ENCODE measurements around the gene SH3D21.

SH3D21 gene

GRCh38 chr1:36301220-36301619 lies 4.9 kb upstream of the SH3D21 start:
- no peak overlapping the region for H3K4me3 ChIP-seq (ENCODE audit: low read depth, low read length)
- TF ChIP-seq, protein P1, sequence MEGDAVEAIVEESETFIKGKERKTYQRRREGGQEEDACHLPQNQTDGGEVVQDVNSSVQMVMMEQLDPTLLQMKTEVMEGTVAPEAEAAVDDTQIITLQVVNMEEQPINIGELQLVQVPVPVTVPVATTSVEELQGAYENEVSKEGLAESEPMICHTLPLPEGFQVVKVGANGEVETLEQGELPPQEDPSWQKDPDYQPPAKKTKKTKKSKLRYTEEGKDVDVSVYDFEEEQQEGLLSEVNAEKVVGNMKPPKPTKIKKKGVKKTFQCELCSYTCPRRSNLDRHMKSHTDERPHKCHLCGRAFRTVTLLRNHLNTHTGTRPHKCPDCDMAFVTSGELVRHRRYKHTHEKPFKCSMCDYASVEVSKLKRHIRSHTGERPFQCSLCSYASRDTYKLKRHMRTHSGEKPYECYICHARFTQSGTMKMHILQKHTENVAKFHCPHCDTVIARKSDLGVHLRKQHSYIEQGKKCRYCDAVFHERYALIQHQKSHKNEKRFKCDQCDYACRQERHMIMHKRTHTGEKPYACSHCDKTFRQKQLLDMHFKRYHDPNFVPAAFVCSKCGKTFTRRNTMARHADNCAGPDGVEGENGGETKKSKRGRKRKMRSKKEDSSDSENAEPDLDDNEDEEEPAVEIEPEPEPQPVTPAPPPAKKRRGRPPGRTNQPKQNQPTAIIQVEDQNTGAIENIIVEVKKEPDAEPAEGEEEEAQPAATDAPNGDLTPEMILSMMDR (IDR thresholded peaks at IDR 0.05; ENCODE audit: control insufficient read depth, extremely low read depth, insufficient read depth) = no peak
- DNase-seq (ENCODE audit: low read depth) = no peak

DNA sequence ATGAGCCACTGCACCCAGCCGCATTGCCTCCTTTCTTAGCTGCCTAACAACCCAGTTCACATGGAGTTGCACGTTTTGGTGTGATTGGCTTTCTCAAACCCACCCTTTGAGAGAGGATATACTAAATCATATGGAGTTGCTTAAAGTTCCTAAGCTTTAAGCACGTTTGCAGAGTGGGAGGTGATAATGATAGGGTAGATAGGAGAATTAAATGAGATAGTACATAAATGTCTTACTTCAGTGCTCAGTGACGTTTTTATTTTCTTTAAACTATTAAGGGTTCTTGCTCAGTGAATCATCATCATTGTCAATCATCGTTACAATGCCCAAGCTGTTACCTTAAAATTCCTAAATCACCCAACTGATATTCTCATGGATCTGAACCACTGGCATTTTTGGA lies 2.9 kb upstream of the SH3D21 start:
- no peak for DNase-seq (ENCODE audit: low read depth)
- TF ChIP-seq, protein P1 (IDR thresholded peaks at IDR 0.05; ENCODE audit: control insufficient read depth, extremely low read depth, insufficient read depth) = no peak
- no peak overlapping the region for H3K4me3 ChIP-seq (ENCODE audit: low read depth, low read length)

DNA sequence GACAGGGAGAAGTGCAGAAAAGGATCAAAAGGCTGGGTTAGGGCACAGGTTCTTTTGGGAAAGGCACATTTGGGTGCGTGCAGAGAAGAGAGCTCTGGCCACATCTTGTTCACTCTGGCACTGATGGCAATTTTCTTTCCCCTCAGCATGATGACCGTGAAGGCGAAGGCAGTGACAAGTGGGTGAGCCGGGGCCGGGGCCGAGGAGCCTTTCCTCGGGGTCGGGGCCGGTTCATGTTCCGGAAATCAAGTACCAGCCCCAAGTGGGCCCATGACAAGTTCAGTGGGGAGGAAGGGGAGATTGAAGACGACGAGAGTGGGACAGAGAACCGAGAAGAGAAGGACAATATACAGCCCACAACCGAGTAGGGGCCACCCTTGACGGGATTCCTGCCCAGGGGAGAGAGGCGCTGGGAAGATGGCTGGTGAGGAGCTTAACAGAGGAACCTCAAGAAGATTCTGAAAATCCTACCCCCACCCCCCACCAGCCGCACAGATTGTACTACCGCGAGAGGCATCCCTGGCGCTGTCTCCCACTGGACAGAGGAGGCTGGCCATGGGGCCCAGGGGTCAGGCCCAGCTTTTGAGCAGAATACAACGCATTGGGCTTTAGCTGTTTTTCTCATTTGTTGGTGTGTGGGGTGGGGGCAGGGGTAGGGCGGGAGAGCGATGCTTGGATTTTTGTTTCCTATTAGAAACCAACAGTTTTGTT lies 2.4 kb upstream of the SH3D21 start:
- H3K4me3 ChIP-seq (ENCODE audit: low read depth, low read length) = no peak overlapping the region
- DNase-seq (ENCODE audit: low read depth) = no peak
- TF ChIP-seq, protein P1 (IDR thresholded peaks at IDR 0.05; ENCODE audit: control insufficient read depth, extremely low read depth, insufficient read depth) = no peak

DNA sequence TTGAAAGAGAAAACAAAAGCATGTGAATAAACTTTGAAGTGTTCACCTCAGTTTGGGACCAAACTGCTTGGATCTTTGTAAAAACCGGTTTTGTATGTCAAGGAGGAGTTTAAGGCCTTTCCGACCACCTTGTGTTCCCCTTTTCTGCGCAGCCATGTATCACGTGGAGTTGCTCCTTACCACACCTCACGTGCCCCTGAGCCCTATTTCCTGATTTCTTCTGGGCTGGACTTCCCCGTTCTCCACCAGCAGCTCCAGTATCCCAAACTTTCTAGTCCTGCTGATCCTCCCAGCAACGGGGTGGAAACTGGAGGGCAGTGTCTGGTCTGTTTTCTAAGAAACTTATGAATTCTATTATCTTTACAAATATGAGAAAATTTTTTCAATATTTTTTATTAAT lies 1.6 kb upstream of the SH3D21 start:
- H3K4me3 ChIP-seq (ENCODE audit: low read depth, low read length) = no peak overlapping the region
- TF ChIP-seq, protein P1 (IDR thresholded peaks at IDR 0.05; ENCODE audit: control insufficient read depth, extremely low read depth, insufficient read depth) = no peak
- no peak for DNase-seq (ENCODE audit: low read depth)

DNA sequence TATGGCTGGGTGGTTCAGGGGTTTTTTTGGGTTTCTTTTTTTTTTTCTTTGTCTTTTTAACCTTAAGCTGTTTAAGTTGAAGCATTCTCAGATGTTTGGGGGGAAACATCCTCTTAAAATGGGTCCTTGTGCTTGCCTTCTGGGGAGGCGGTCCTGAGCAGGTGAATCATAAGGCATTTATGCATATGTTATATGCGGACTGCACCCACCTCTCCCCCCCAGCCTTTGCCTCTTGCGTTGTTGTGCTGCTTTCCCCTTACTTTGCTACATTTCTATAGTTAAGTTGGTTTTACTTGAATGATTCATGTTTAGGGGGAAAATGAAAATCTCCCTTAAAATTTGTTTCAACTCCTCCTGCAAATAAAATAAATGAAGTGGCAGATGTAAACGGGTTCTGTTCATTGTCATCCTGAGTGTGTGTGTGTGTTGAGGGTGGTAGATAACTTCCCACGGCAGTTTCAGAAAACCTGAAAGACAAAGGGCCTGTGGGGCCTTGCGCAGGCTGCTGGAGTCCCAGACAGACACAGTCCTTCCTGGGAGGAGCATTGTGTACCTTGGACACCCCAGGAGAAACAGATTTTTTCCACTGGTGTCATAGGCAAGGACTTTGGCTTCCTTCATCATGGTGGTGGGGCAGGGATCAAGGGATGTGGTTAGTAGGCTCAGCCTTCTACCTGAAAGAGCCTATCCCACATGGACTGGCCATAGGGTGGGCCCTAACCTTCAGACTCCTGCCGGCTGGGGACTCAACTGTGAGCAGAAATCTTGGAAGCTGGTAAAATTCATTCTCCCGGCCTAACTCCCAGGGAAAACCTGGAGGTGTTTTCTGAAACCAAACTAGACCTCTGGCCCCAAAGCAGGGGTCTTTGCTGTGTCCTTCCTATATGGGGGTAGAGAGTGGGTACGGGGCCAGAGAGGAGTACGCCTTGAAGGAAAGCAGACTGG lies 926 bp upstream of the SH3D21 start:
- TF ChIP-seq, protein P1 (IDR thresholded peaks at IDR 0.05; ENCODE audit: control insufficient read depth, extremely low read depth, insufficient read depth) = no peak
- DNase-seq (ENCODE audit: low read depth) = no peak
- H3K4me3 ChIP-seq (ENCODE audit: low read depth, low read length) = no peak overlapping the region

DNA sequence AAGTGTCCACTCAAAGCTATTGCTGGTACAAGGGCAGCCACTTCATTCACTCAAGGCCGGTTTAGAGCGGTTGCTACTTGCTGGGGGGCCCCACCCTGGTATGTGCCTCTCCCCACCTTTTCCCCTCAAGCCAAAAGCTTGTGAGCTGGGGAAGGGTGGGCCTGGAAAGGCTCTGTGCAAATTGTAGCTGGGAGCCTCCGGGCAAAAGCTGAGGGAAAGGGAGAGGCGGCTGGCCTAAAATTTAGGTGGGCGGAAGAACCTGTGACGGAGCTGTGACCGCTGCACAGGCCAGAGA lies 306 bp upstream of the SH3D21 start:
- TF ChIP-seq, protein P1 (IDR thresholded peaks at IDR 0.05; ENCODE audit: control insufficient read depth, extremely low read depth, insufficient read depth) = no peak
- DNase-seq (ENCODE audit: low read depth) = no peak
- H3K4me3 ChIP-seq (ENCODE audit: low read depth, low read length) = peak overlapping the region; percentile 77

All from LNCaP clone FGC (cell line).